Sigmoid colon (tissue), 7 donors: ENCODE results near the gene GHDC. TPM values are rescaled to one million over a fixed set of nuclear protein-coding genes. Genes with fewer than 3 reads are reported as not detected.
A peak's percentile ranks its signal among the peaks of the same experiment; 100 is the strongest.

Source experiments
- DNase-seq: peaks from one replicate; pipeline ENCODE4 v3.0.0-alpha.2; 2019
- H3K27ac ChIP-seq, 4 donors: fragments of 200-600 bp; sonication (generic); one replicate each; pipeline ENCODE4 v1.5.1; 2016 to 2019; ENCODE audit warnings: mild to moderate bottlenecking in 1 of 4
- H3K27me3 ChIP-seq, 3 donors: fragments of 200-600 bp; sonication (generic); one replicate each; pipeline ENCODE4 v1.5.1; 2019; ENCODE audit warnings: mild to moderate bottlenecking in 1 of 3
- H3K36me3 ChIP-seq, 4 donors: fragments of 200-600 bp; sonication (generic); one replicate each; pipeline ENCODE4 v1.5.1; 2016 to 2019
- H3K4me1 ChIP-seq, 4 donors: fragments of 200-600 bp; sonication (generic); one replicate each; pipeline ENCODE4 v1.5.1; 2017 to 2019
- H3K4me3 ChIP-seq, 4 donors: fragments of 200-600 bp; sonication (generic); one replicate each; pipeline ENCODE4 v1.5.1; 2017 to 2019; ENCODE audit warnings: mild to moderate bottlenecking in 2 of 4, moderate library complexity in 1 of 4
- H3K9me3 ChIP-seq, 4 donors: fragments of 200-600 bp in 3 of 4; sonication (generic) in 3 of 4; one replicate each; pipeline versions ENCODE4 v1.5.1 to v1.6.1; 2013 to 2019
- CTCF ChIP-seq, 4 experiments: fragments of 450-650 bp in 3 of 4; fragments of 200-600 bp in 1 of 4; IDR thresholded peaks; one replicate each; pipeline ENCODE4 v1.5.1; 2016 to 2019; ENCODE audit warnings: antibody characterized with exemption in 4 of 4, mild to moderate bottlenecking in 3 of 4, moderate library complexity in 2 of 4
- EP300 ChIP-seq, 4 donors: sonication (generic); formaldehyde crosslinking; IDR thresholded peaks; one replicate each; pipeline ENCODE4 v1.6.1; 2017; ENCODE audit warnings: antibody characterized with exemption in 4 of 4
- POLR2A ChIP-seq, 2 donors: fragments of 450-650 bp; IDR thresholded peaks; one replicate each; pipeline ENCODE4 v1.6.1; 2016; ENCODE audit warnings: antibody characterized with exemption in 2 of 2, mild to moderate bottlenecking in 2 of 2, moderate library complexity in 2 of 2
- POLR2AphosphoS5 ChIP-seq, 4 donors: sonication (generic); formaldehyde crosslinking; IDR thresholded peaks; one replicate each; pipeline ENCODE4 v1.6.1; 2017; ENCODE audit warnings: antibody characterized with exemption in 4 of 4
- WGBS, 2 donors: extraction: QIAGEN DNeasy Blood & Tissue Kit; methylation state at CpG; one replicate each; pipeline ENCODE4 v1.1.7; 2013; 5-methylcytosine and 5-hydroxymethylcytosine counted together
- intact Hi-C: fragments of 100-400 bp; cut with DNase I; formaldehyde crosslinking; loops from one replicate; pipeline ENCODE4 v1.15.1; 2023
- polyA plus RNA-seq, 3 donors: library from polyadenylated mRNA; stranded (reverse); fragments of 200-250 nt; gene quantifications; one replicate each; pipeline ENCODE4 v1.2.3, GENCODE V29; 2013
- total RNA-seq, 4 donors: library from RNA; depleted of rRNA; stranded (reverse); fragments of >200 nt; gene quantifications; one replicate each; pipeline ENCODE4 v1.1.0, GENCODE V29; 2016
- donor health status: healthy with polysubstance abuse.
- donor health status: Bipolar disorder and iron deficiency.
- donor health status: healthy.

GHDC gene
- total and polyA plus RNA-seq, 7 donors, result 5.8 to 76.0 (median 32.1) TPM

GRCh38 chr17:42236760-42237159 lies 42.5 kb upstream of the GHDC start:
- peak; percentile 18 for DNase-seq
- 95% methylated on average over 7 of the region's 7 CpGs for WGBS, 2 donors

GRCh38 chr17:42233994-42234393 lies 39.7 kb upstream of the GHDC start:
- no peaks in the 10 kb centered on the region for H3K9me3 ChIP-seq
- H3K36me3 ChIP-seq, result peaks cover 0 to 4% (median 0%) of the 10 kb centered on the region in 4 donors
- peak; percentile 29 for DNase-seq
- TF ChIP-seq CTCF (IDR thresholded peaks at IDR 0.05) (no peak), POLR2AphosphoS5 (IDR thresholded peaks at IDR 0.05) (peak in 2 of 4 donors; percentile 6 to 7)
- H3K4me3 ChIP-seq, result no peak overlapping the region
- H3K27me3 ChIP-seq, result no peaks in the 10 kb centered on the region
- WGBS, 2 donors, result 53 to 78% methylated on average over 2 of the region's 2 CpGs
- H3K4me1 ChIP-seq, result peaks cover 0 to 24% (median 18%) of the 10 kb centered on the region in 4 donors
- peak overlapping the region in 1 of 4 donors; percentile 10 for H3K27ac ChIP-seq
- intact Hi-C loops, result no loop called here

More at GRCh38 chr17:42236760-42237159, 42.5 kb upstream of the GHDC start:
- intact Hi-C loops, result no loop called here
- Histone ChIP-seq H3K27me3 (no peaks in the 10 kb centered on the region), H3K9me3 (no peaks in the 10 kb centered on the region), H3K4me3 (no peak overlapping the region), H3K4me1 (peaks cover 0 to 37% (median 22%) of the 10 kb centered on the region in 4 donors), H3K36me3 (no peaks in the 10 kb centered on the region), H3K27ac (no peak overlapping the region)
- TF ChIP-seq POLR2AphosphoS5 (IDR thresholded peaks at IDR 0.05) (no peak), CTCF (IDR thresholded peaks at IDR 0.05) (no peak), POLR2A (IDR thresholded peaks at IDR 0.05) (no peak), EP300 (IDR thresholded peaks at IDR 0.05) (no peak)

- intact Hi-C loops, result no loop called here
These were observed 38.9 kb upstream of the GHDC start for GRCh38 chr17:42233156-42233555.

GRCh38 chr17:42230225-42230624 lies 35.9 kb upstream of the GHDC start:
- WGBS, 2 donors, result 86 to 88% methylated on average over 5 of the region's 5 CpGs
- H3K27me3 ChIP-seq, result no peaks in the 10 kb centered on the region
- TF ChIP-seq POLR2A (IDR thresholded peaks at IDR 0.05) (no peak), POLR2AphosphoS5 (IDR thresholded peaks at IDR 0.05) (no peak), EP300 (IDR thresholded peaks at IDR 0.05) (no peak), CTCF (IDR thresholded peaks at IDR 0.05) (no peak)
- peak; percentile 20 for DNase-seq
- H3K4me1 ChIP-seq, result peaks cover 0 to 34% (median 34%) of the 10 kb centered on the region in 4 donors
- intact Hi-C loops, result no loop called here
- no peak overlapping the region for H3K4me3 ChIP-seq
- H3K36me3 ChIP-seq, result peaks cover 0 to 20% (median 5%) of the 10 kb centered on the region in 4 donors
- H3K9me3 ChIP-seq, result no peaks in the 10 kb centered on the region
- no peak overlapping the region for H3K27ac ChIP-seq

More at GRCh38 chr17:42233156-42233555, 38.9 kb upstream of the GHDC start:
- DNase-seq, result no peak
- H3K9me3 ChIP-seq, result no peaks in the 10 kb centered on the region
- H3K27me3 ChIP-seq, result no peaks in the 10 kb centered on the region
- no peak overlapping the region for H3K27ac ChIP-seq
- no peak overlapping the region for H3K4me3 ChIP-seq
- WGBS, 2 donors, result 97% methylated on average over 5 of the region's 5 CpGs
- H3K36me3 ChIP-seq, result peaks cover 0 to 4% (median 0%) of the 10 kb centered on the region in 4 donors
- TF ChIP-seq POLR2A (IDR thresholded peaks at IDR 0.05) (no peak), EP300 (IDR thresholded peaks at IDR 0.05) (no peak), POLR2AphosphoS5 (IDR thresholded peaks at IDR 0.05) (no peak), CTCF (IDR thresholded peaks at IDR 0.05) (no peak)
- H3K4me1 ChIP-seq, result peaks cover 0 to 29% (median 24%) of the 10 kb centered on the region in 4 donors
